ENCODE data around the gene ZNF561.

DNA sequence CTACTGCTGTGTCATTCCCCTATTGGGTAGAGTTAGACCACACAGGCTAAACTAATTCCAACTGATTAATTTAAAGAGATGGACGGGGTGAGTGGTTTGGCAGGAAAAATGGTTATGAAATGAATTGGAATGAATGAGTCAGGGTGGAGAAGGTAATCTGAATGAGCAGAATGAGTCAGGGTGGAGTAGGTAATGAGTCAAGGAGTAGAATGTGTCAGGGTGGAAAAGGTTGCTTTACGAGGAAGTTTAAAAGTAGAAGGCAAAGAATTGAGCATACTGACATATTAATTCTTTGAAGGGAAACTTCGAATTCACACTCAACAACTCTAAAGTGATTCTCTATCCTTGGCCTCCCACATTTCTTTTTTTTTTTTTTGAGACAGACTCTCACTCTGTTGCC is 24.0 kb downstream of the ZNF561 start:
- no peak for TF ChIP-seq POLR2A (IDR thresholded peaks at IDR 0.05; ENCODE audit: low read depth, low read length)
- no peak for TF ChIP-seq POLR2AphosphoS5 (IDR thresholded peaks at IDR 0.05; ENCODE audit: low read depth, low read length)
- no peak for TF ChIP-seq TAF1 (IDR thresholded peaks at IDR 0.05; ENCODE audit: low read depth, low read length)
